GM20000 (cell line): Measurements from ENCODE around the gene MAGEB16.

Experiments
- DNase-seq: peaks from one replicate; pipeline ENCODE4 v3.0.0; 2012; ENCODE audit warnings: low spot score
- TF ChIP-seq, protein P1 (sequence below): IDR thresholded peaks from 2 replicates; pipeline ENCODE4 v1.5.1; 2012; ENCODE audit warnings: mild to moderate bottlenecking, control low read depth; ENCODE audit errors: extremely low read depth, missing control alignments

Gene MAGEB16

GRCh38 chrX:35798042-35798441 is at the start of gene MAGEB16:
Gene MAGEB16 (plus strand): TSS chrX:35798342. CDS start chrX:35802197, 3,855 bp downstream.
- TF ChIP-seq, protein P1, sequence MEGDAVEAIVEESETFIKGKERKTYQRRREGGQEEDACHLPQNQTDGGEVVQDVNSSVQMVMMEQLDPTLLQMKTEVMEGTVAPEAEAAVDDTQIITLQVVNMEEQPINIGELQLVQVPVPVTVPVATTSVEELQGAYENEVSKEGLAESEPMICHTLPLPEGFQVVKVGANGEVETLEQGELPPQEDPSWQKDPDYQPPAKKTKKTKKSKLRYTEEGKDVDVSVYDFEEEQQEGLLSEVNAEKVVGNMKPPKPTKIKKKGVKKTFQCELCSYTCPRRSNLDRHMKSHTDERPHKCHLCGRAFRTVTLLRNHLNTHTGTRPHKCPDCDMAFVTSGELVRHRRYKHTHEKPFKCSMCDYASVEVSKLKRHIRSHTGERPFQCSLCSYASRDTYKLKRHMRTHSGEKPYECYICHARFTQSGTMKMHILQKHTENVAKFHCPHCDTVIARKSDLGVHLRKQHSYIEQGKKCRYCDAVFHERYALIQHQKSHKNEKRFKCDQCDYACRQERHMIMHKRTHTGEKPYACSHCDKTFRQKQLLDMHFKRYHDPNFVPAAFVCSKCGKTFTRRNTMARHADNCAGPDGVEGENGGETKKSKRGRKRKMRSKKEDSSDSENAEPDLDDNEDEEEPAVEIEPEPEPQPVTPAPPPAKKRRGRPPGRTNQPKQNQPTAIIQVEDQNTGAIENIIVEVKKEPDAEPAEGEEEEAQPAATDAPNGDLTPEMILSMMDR = no peak

GRCh38 chrX:35773958-35774564 is 24.1 kb upstream of the MAGEB16 start:
- no peak for DNase-seq
- TF ChIP-seq, protein P1 = no peak

More at GRCh38 chrX:35798042-35798441, at the start of gene MAGEB16:
- no peak for DNase-seq

- TF ChIP-seq, protein P1 = no peak
- DNase-seq = no peak
Observed at GRCh38 chrX:35785075-35785474, 13.1 kb upstream of the MAGEB16 start.

DNA sequence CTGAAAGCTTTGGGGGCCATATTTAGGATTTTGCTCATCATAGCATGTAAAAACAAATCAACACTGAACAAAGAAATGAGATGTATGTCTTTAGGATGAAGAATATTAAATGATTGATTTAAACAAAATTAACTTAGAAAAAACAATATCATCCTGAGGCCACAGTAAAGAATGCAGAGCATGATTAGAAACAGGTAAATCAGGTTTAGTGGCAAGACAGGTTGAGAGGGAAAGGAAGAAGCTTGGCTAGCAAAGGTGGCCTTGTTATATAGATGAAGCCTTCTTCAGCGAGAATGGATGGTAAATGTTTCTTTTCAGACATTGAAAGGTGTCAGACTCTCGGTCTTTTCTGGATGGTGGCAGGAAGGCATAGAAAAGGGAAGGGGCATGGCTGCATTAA is 11.9 kb upstream of the MAGEB16 start:
- TF ChIP-seq, protein P1 = no peak
- DNase-seq = no peak

DNA sequence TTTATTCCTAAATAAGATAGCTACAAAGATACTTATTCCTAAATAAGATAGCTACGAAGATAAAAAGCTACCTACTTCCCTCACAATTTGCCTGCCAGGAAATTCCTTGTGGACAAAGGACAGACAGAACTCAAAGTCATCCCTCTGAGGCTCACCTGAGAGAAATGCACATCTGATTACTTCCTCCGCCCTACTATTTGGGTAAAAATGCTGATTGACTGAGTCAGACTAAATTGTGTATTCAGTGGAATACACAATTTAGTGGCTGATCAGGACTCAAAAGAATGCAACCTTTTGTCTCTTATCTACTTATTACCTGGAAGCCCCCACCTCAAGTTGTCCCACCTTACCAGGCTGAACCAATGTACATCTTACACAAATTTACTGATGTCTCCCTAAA is 10.3 kb upstream of the MAGEB16 start:
- TF ChIP-seq, protein P1 = no peak
- no peak for DNase-seq

DNA sequence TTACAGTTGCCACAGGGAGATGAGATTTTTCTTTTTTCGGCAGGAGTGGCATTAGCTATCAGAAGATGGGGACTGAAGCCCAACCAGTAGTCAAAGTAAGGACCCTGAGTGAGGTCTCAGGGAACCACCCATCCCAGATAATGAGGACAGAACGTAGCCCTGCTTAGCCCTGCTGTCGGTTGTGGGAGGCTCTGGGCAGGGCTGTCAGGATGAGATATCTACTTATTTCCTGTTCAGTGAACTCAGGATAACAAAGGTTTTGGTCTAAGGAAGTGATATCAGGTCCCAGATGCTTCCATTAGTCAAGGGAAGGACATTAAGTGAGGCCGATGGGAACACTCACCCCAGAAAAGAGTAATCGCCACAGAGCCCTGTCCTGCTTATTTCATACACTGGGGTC is 2.3 kb downstream of the MAGEB16 start:
- no peak for DNase-seq
- TF ChIP-seq, protein P1 = no peak

- no peak for DNase-seq
- TF ChIP-seq, protein P1 = no peak
Observed at GRCh38 chrX:35809781-35810180, 11.6 kb downstream of the MAGEB16 start.
